Cardiac fibroblast (primary cell): ENCODE measurements around the gene STRBP.
"Not testable (repeated sequence)": the region's sequence is repeated elsewhere in the genome, so short reads cannot be mapped to it uniquely, and the experiment has no call there.

Source experiments
- DNase-seq, 2 donors: peaks; one replicate each; pipeline versions ENCODE4 v3.0.0 to v3.0.0-alpha.2; 2010; ENCODE audit warnings: low read depth in 2 of 2
- H3K4me3 ChIP-seq, 2 donors: replicated peaks in 1 of 2; 1 replicate in 1 of 2; 2 replicates in 1 of 2; pipeline ENCODE4 v1.5.1; 2011; ENCODE audit warnings: low read depth in 2 of 2, low read length in 2 of 2, mild to moderate bottlenecking in 2 of 2, moderate library complexity in 1 of 2
- TF ChIP-seq, protein P1 (sequence below): IDR thresholded peaks from one replicate; pipeline ENCODE4 v1.5.1; 2011; ENCODE audit warnings: low read depth, mild to moderate bottlenecking, low read length, inconsistent platforms

The STRBP gene

GRCh38 chr9:123310551-123311249 is 42.3 kb upstream of the STRBP start:
- no peak for DNase-seq
- no peak overlapping the region for H3K4me3 ChIP-seq
- TF ChIP-seq, protein P1, sequence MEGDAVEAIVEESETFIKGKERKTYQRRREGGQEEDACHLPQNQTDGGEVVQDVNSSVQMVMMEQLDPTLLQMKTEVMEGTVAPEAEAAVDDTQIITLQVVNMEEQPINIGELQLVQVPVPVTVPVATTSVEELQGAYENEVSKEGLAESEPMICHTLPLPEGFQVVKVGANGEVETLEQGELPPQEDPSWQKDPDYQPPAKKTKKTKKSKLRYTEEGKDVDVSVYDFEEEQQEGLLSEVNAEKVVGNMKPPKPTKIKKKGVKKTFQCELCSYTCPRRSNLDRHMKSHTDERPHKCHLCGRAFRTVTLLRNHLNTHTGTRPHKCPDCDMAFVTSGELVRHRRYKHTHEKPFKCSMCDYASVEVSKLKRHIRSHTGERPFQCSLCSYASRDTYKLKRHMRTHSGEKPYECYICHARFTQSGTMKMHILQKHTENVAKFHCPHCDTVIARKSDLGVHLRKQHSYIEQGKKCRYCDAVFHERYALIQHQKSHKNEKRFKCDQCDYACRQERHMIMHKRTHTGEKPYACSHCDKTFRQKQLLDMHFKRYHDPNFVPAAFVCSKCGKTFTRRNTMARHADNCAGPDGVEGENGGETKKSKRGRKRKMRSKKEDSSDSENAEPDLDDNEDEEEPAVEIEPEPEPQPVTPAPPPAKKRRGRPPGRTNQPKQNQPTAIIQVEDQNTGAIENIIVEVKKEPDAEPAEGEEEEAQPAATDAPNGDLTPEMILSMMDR = no peak

GRCh38 chr9:123309611-123310010 is 41.2 kb upstream of the STRBP start:
- DNase-seq = peak in 1 of 2 donors; percentile 11
- H3K4me3 ChIP-seq = no peak overlapping the region
- TF ChIP-seq, protein P1 = no peak

GRCh38 chr9:123305879-123306278 is 37.5 kb upstream of the STRBP start:
- no peak for DNase-seq
- no peak overlapping the region for H3K4me3 ChIP-seq
- TF ChIP-seq, protein P1 = no peak

DNA sequence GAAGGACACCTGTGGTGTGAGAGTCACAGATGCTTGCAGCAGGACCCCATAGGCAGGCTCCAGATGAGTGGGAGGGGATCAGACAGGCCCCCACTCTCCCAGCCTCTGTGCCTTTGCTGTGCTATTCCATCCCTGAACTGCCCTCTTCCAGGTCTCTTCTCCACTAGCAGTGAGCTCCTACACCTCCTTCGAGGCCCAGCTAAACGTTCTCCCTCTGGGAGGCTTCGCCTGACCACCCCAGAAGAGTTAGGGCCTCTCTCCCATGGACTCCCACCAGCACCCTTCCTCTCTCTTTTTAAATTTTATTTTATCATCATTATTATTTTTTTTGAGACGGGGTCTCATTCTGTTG is 35.9 kb upstream of the STRBP start:
- no peak overlapping the region for H3K4me3 ChIP-seq
- no peak for DNase-seq
- TF ChIP-seq, protein P1 = no peak

DNA sequence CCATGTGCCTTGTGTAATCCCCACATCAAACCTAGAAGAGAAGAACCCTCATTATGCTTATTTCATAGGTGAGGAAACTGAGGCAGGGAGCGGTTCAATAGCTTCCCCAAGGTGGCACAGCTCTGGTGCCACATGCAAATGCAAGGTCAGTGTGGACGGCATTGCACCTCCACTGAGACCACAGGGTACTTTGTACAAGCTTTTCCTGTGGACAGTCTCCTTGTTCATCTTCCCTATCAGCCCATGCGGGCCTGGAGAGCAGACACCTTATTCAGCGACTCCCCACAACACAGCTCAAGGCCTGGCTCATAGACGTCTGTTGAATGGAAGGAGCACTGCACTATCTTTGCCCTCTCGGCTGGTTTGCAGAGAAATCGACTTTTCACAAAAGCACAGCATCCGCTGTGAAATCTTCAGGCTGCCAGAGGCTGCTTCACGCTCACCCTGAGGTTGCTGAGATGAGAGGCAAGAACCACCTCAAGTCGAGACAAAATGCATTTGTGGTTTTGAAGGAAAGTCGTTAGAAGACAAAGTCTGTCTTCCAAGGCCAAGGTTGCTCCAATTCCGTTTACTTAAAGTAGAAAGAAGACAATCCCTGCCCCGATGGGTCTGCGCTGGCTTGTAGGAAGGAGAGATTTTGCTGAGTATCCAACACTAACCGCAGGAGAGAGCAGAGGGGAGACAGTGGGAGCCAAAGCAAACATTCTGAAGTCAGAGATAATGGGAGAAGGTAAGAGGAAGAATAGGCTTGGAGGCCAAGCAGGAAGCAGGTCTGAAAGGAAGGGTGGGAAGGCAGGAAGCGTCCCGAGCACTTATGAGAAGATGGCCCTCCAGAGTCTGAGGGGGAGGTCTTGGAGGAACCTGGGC is 34.2 kb upstream of the STRBP start:
- TF ChIP-seq, protein P1 = no peak
- DNase-seq = peak in 1 of 2 donors; percentile 8
- H3K4me3 ChIP-seq = no peak overlapping the region

GRCh38 chr9:123301936-123302335 is 33.5 kb upstream of the STRBP start:
- not testable (repeated sequence) for H3K4me3 ChIP-seq, DNase-seq

- no peak overlapping the region for H3K4me3 ChIP-seq
- TF ChIP-seq, protein P1 = no peak
Observed at GRCh38 chr9:123300554-123300953, 32.2 kb upstream of the STRBP start.

More at GRCh38 chr9:123300554-123300953, 32.2 kb upstream of the STRBP start:
- DNase-seq = no peak
